IMR-90 (cell line): Measurements from ENCODE around the gene MFAP3L. TPM values are rescaled to one million over a fixed set of nuclear protein-coding genes. Genes with fewer than 3 reads are reported as not detected.

Source experiments
- ATAC-seq: fragments of 200-7000 bp; cut with Tn5 transposase; 2 replicates; pipeline ENCODE4 v1.9.1; 2020; ENCODE audit warnings: low read depth, mild to moderate bottlenecking, moderate library complexity
- BruUV-seq: library from RNA; stranded (reverse); fragments of 400-500 nt; replicated peaks from 2 replicates; lab custom pipeline; 2021; lab: Mats Ljungman, UMichigan
- CTCF ChIA-PET: fragments of 300-600 bp; formaldehyde crosslinking; extraction: SDS; loops from one replicate; lab custom pipeline; 2021; ENCODE audit warnings: antibody characterized with exemption; lab: Yijun Ruan, JAX
- POLR2A ChIA-PET: fragments of 300-600 bp; sonication (Branson Sonifier 250); formaldehyde crosslinking; loops from one replicate; lab custom pipeline; 2022; ENCODE audit warnings: antibody characterized with exemption; ENCODE audit not compliant: unreplicated experiment; lab: Charles Lee
- DNase-seq: peaks from one replicate; pipeline ENCODE4 v3.0.0; 2013
- H2AFZ ChIP-seq: replicated peaks from 2 replicates; pipeline ENCODE3; 2013; ENCODE audit warnings: low read length, mild to moderate bottlenecking; ENCODE audit not compliant: poor library complexity
- H2AK5ac ChIP-seq: 2 replicates; pipeline ENCODE4 v1.6.1; 2013; ENCODE audit warnings: low read depth, low read length, inconsistent platforms
- H2AK9ac ChIP-seq: replicated peaks from 2 replicates; pipeline ENCODE3; 2013; ENCODE audit warnings: mild to moderate bottlenecking, low read depth, low read length, moderate library complexity; ENCODE audit not compliant: poor library complexity
- H2BK120ac ChIP-seq: 2 replicates; pipeline ENCODE4 v1.6.1; 2013; ENCODE audit warnings: low read depth, low read length, inconsistent platforms
- H2BK15ac ChIP-seq: 3 replicates; pipeline ENCODE4 v1.6.1; 2013; ENCODE audit warnings: low read depth, low read length, inconsistent platforms
- H2BK20ac ChIP-seq: 2 replicates; pipeline ENCODE4 v1.6.1; 2013; ENCODE audit warnings: low read depth, mild to moderate bottlenecking, inconsistent platforms, low read length, moderate library complexity
- H2BK5ac ChIP-seq: 2 replicates; pipeline ENCODE4 v1.6.1; 2013; ENCODE audit warnings: mild to moderate bottlenecking, low read depth, low read length, inconsistent platforms; ENCODE audit not compliant: poor library complexity, severe bottlenecking
- H3K14ac ChIP-seq: replicated peaks from 2 replicates; pipeline ENCODE4 v1.6.1; 2013; ENCODE audit warnings: low read depth, low read length, inconsistent platforms
- H3K18ac ChIP-seq: 2 replicates; pipeline ENCODE4 v1.6.1; 2013; ENCODE audit warnings: low read depth, low read length, control low read depth
- H3K23ac ChIP-seq: 2 replicates; pipeline ENCODE4 v1.6.1; 2013; ENCODE audit warnings: low read depth, low read length, inconsistent platforms
- H3K27ac ChIP-seq: 2 replicates; pipeline ENCODE4 v1.5.1; 2013; ENCODE audit warnings: mild to moderate bottlenecking, control low read depth, low read length; ENCODE audit not compliant: insufficient read depth
- H3K27me3 ChIP-seq: 2 replicates; pipeline ENCODE4 v1.6.1; 2013; ENCODE audit warnings: low read length; ENCODE audit not compliant: control insufficient read depth, insufficient read depth
- H3K36me3 ChIP-seq: 2 replicates; pipeline ENCODE4 v1.6.1; 2013; ENCODE audit warnings: low read length, mixed read lengths; ENCODE audit not compliant: control insufficient read depth, insufficient read depth
- H3K4ac ChIP-seq: 2 replicates; pipeline ENCODE4 v1.6.1; 2013; ENCODE audit warnings: low read depth, low read length, inconsistent platforms
- H3K4me1 ChIP-seq: 2 replicates; pipeline ENCODE4 v1.6.1; 2013; ENCODE audit warnings: low read length, mixed read lengths; ENCODE audit not compliant: control insufficient read depth, insufficient read depth
- H3K4me2 ChIP-seq: 2 replicates; pipeline ENCODE4 v1.6.1; 2013; ENCODE audit warnings: low read depth, mild to moderate bottlenecking, control low read depth, low read length, moderate library complexity
- H3K4me3 ChIP-seq: 2 replicates; pipeline ENCODE4 v1.5.1; 2013; ENCODE audit warnings: low read depth, mild to moderate bottlenecking, control low read depth, low read length, moderate library complexity; ENCODE audit not compliant: insufficient read depth
- H3K56ac ChIP-seq: 2 replicates; pipeline ENCODE4 v1.6.1; 2013; ENCODE audit warnings: low read length, inconsistent platforms; ENCODE audit not compliant: insufficient read depth; ENCODE audit errors: extremely low read depth
- H3K79me1 ChIP-seq, 2 experiments: 2 replicates each; pipeline ENCODE4 v1.6.1; 2013; ENCODE audit warnings: low read length in 2 of 2, inconsistent platforms in 1 of 2, low read depth in 1 of 2
- H3K9ac ChIP-seq: 2 replicates; pipeline ENCODE4 v1.6.1; 2013; ENCODE audit warnings: low read depth, low read length, control low read depth
- H3K9me1 ChIP-seq: 2 replicates; pipeline ENCODE4 v1.6.1; 2013; ENCODE audit warnings: low read length, inconsistent platforms; ENCODE audit not compliant: insufficient read depth
- H3K9me3 ChIP-seq: 2 replicates; pipeline ENCODE4 v1.6.1; 2013; ENCODE audit warnings: low read length; ENCODE audit not compliant: control insufficient read depth, insufficient read depth
- H4K20me1 ChIP-seq: 2 replicates; pipeline ENCODE4 v1.6.1; 2013; ENCODE audit warnings: low read length, inconsistent platforms; ENCODE audit not compliant: insufficient read depth
- H4K5ac ChIP-seq: 2 replicates; pipeline ENCODE4 v1.6.1; 2013; ENCODE audit warnings: mild to moderate bottlenecking, low read depth, low read length, control low read depth
- H4K8ac ChIP-seq, 2 experiments: 2 replicates each; pipeline ENCODE4 v1.6.1; 2013; ENCODE audit warnings: low read depth in 2 of 2, low read length in 2 of 2, control low read depth in 1 of 2, inconsistent platforms in 1 of 2
- H4K91ac ChIP-seq: 2 replicates; pipeline ENCODE4 v1.6.1; 2013; ENCODE audit warnings: low read depth, low read length, inconsistent platforms; ENCODE audit not compliant: insufficient read depth
- BHLHE40 ChIP-seq: fragments of 150-350 bp; IDR thresholded peaks from 2 replicates; pipeline ENCODE4 v1.6.1; 2016; ENCODE audit warnings: mild to moderate bottlenecking, low read depth, low read length
- CEBPB ChIP-seq: IDR thresholded peaks from 2 replicates; pipeline ENCODE4 v1.6.1; 2012; ENCODE audit warnings: low read depth, low read length, improper control_type of control experiment
- CHD1 ChIP-seq: IDR thresholded peaks from 2 replicates; pipeline ENCODE4 v1.6.1; 2012; ENCODE audit warnings: low read depth, low read length, improper control_type of control experiment
- CTCF ChIP-seq: conservative IDR thresholded peaks from 2 replicates; pipeline ENCODE4 v1.5.1; 2012; ENCODE audit warnings: mild to moderate bottlenecking, low read depth, low read length, improper control_type of control experiment
- ELK1 ChIP-seq: fragments of 150-350 bp; IDR thresholded peaks from 2 replicates; pipeline ENCODE4 v1.6.1; 2016; ENCODE audit warnings: low read depth, mild to moderate bottlenecking, low read length, moderate library complexity, borderline replicate concordance
- FOS ChIP-seq: fragments of 150-350 bp; IDR thresholded peaks from 2 replicates; pipeline ENCODE4 v1.6.1; 2016; ENCODE audit warnings: low read depth, low read length
- MAFK ChIP-seq: IDR thresholded peaks from 2 replicates; pipeline ENCODE4 v1.6.1; 2012; ENCODE audit warnings: low read depth, low read length, improper control_type of control experiment
- MAZ ChIP-seq: IDR thresholded peaks from 2 replicates; pipeline ENCODE4 v1.6.1; 2012; ENCODE audit warnings: low read depth, mild to moderate bottlenecking, low read length, improper control_type of control experiment, moderate library complexity, borderline replicate concordance
- MXI1 ChIP-seq: IDR thresholded peaks from 2 replicates; pipeline ENCODE4 v1.6.1; 2012; ENCODE audit warnings: low read depth, mild to moderate bottlenecking, low read length, moderate library complexity, borderline replicate concordance
- NFE2L2 ChIP-seq: fragments of 150-350 bp; IDR thresholded peaks from 2 replicates; pipeline ENCODE4 v1.6.1; 2016; ENCODE audit warnings: low read depth, mild to moderate bottlenecking, low read length
- POLR2A ChIP-seq: IDR thresholded peaks from 2 replicates; pipeline ENCODE4 v1.6.1; 2012; ENCODE audit warnings: mild to moderate bottlenecking, low read depth, low read length
- RAD21 ChIP-seq: IDR thresholded peaks from 2 replicates; pipeline ENCODE4 v1.6.1; 2012; ENCODE audit warnings: low read length, improper control_type of control experiment
- RCOR1 ChIP-seq: IDR thresholded peaks from 2 replicates; pipeline ENCODE4 v1.6.1; 2012; ENCODE audit warnings: mild to moderate bottlenecking, low read length, improper control_type of control experiment; ENCODE audit not compliant: insufficient replicate concordance
- RFX5 ChIP-seq: IDR thresholded peaks from 2 replicates; pipeline ENCODE4 v1.8.0; 2012; ENCODE audit warnings: low read depth, mild to moderate bottlenecking, low read length, moderate library complexity
- SMC3 ChIP-seq: fragments of 150-350 bp; IDR thresholded peaks from 2 replicates; pipeline ENCODE4 v1.6.1; 2016; ENCODE audit warnings: low read depth, mild to moderate bottlenecking, antibody characterized with exemption, low read length, moderate library complexity
- USF2 ChIP-seq: fragments of 150-350 bp; IDR thresholded peaks from 2 replicates; pipeline ENCODE4 v1.6.1; 2017; ENCODE audit warnings: mild to moderate bottlenecking, antibody characterized with exemption, low read length, low read depth
- WGBS, 2 experiments: methylation state at CpG; one replicate each; pipeline versions ENCODE4 v1.1.5 to v1.1.7; 2013; ENCODE audit warnings: missing lambda C conversion rate in 2 of 2; ENCODE audit not compliant: insufficient read length in 1 of 2; ENCODE audit errors: extremely low coverage in 2 of 2; 5-methylcytosine and 5-hydroxymethylcytosine counted together
- dilution Hi-C: fragments of 300-500 bp; cut with HindIII; formaldehyde crosslinking; loops from one replicate; pipeline ENCODE4 v1.14.3; 2018; ENCODE audit warnings: low sequenced_read_pairs; ENCODE audit not compliant: unreplicated experiment
- in situ Hi-C: fragments of 300-500 bp; cut with MboI; formaldehyde crosslinking; loops from 3 replicates; pipeline ENCODE4 v1.14.3; 2019; ENCODE audit warnings: low sequenced_read_pairs, inconsistent platforms, mixed read lengths
- intact Hi-C: fragments of 100-400 bp; cut with micrococcal nuclease; formaldehyde crosslinking; loops from 2 replicates; pipeline ENCODE4 v1.10.0; 2022
- polyA plus RNA-seq, 3 experiments: library from polyadenylated mRNA; depleted of rRNA; stranded (reverse); fragments of >200 nt; gene quantifications; 2 replicates each; pipeline ENCODE4 v1.2.3, GENCODE V29; 2012; ENCODE audit warnings: low replicate concordance in 1 of 3
- total RNA-seq: library from RNA; depleted of rRNA; stranded (reverse); fragments of >200 nt; gene quantifications from 2 replicates; pipeline ENCODE4 v1.2.3, GENCODE V29; 2012

The MFAP3L gene
- total and polyA plus RNA-seq, 2 of the 4 experiments (the other 2 are of a cell fraction): 0.22 to 0.36 TPM

GRCh38 chr4:170012629-170012958 lies 13.6 kb downstream of the MFAP3L start:
- H3K79me1 ChIP-seq: no peaks in the 10 kb centered on the region

More at GRCh38 chr4:170012629-170012958, 13.6 kb downstream of the MFAP3L start:
- Histone ChIP-seq H2AK5ac (no peak overlapping the region), H3K9me1 (no peaks in the 10 kb centered on the region), H3K36me3 (no peaks in the 10 kb centered on the region), H3K27me3 (no peaks in the 10 kb centered on the region), H3K4me1 (no peaks in the 10 kb centered on the region), H3K56ac (no peak overlapping the region), H4K20me1 (no peaks in the 10 kb centered on the region), H3K9me3 (no peaks in the 10 kb centered on the region), H3K4ac (no peak overlapping the region), H2BK5ac (no peak overlapping the region), H4K91ac (no peak overlapping the region), H2BK120ac (no peak overlapping the region), H3K9ac (no peak overlapping the region), H3K18ac (no peak overlapping the region), H4K8ac (no peak overlapping the region), H3K4me2 (no peak overlapping the region), H4K5ac (no peak overlapping the region), H3K14ac (no peak overlapping the region), H2AFZ (no peak overlapping the region), H3K27ac (no peak overlapping the region), H2BK20ac (no peak overlapping the region), H3K4me3 (no peak overlapping the region), H3K23ac (no peak overlapping the region), H2AK9ac (no peak overlapping the region), H2BK15ac (no peak overlapping the region)
- in situ Hi-C loops: no loop called here
- ChIA-PET CTCF (no interaction called here), POLR2A (interaction anchor here (0.5 kb wide), 1 partner anchor 30 kb away, joined by 3 read pairs; no protein-coding TSS in a partner anchor)
- dilution Hi-C loops: no loop called here
- BruUV-seq: no TSS peak
- intact Hi-C loops: no loop called here
- no peak for DNase-seq
- WGBS, 2 experiments: no CpG with 5 or more reads among the region's 2 CpGs
- ATAC-seq: no peak
- TF ChIP-seq POLR2A: no peak
- no peak for TF ChIP-seq FOS
- TF ChIP-seq MXI1: no peak
- TF ChIP-seq MAFK: no peak
- TF ChIP-seq USF2: no peak
- no peak for TF ChIP-seq ELK1
- TF ChIP-seq MAZ: no peak
- no peak for TF ChIP-seq BHLHE40
- TF ChIP-seq NFE2L2: no peak
- no peak for TF ChIP-seq CTCF
- no peak for TF ChIP-seq RAD21
- TF ChIP-seq CHD1: no peak
- TF ChIP-seq RFX5: no peak
- TF ChIP-seq SMC3: no peak
- no peak for TF ChIP-seq CEBPB
- TF ChIP-seq RCOR1: no peak
